ENCODE data around the gene B4GALT1. TPM values are rescaled to one million over a fixed set of nuclear protein-coding genes. Genes with fewer than 3 reads are reported as not detected.

The B4GALT1 gene
- total and polyA plus RNA-seq, 2 of the 8 experiments (the other 6 are each of a cell fraction or from before 2014, with no cell fraction given): 12.8 to 18.2 TPM

- no peak for TF ChIP-seq CHD7 (IDR thresholded peaks at IDR 0.05; ENCODE audit: insufficient replicate concordance, low read length)
- TF ChIP-seq RBBP5 (IDR thresholded peaks at IDR 0.05; ENCODE audit: borderline replicate concordance, low read depth, low read length): no peak
Measured at GRCh38 chr9:33148367-33149014, 18.6 kb downstream of the B4GALT1 start (continued).
